Transverse colon (tissue), 4 donors: Measurements from ENCODE around the gene LRCH3.

Experiments used
- CTCF ChIP-seq, 5 experiments: fragments of 200-600 bp in 3 of 5; fragments of 450-650 bp in 2 of 5; sonication (generic) in 3 of 5; IDR thresholded peaks; 1 replicate in 2 of 5; 2 replicates in 3 of 5; pipeline ENCODE4 v1.5.1; 2016 to 2017; ENCODE audit warnings: antibody characterized with exemption in 5 of 5, inconsistent platforms in 3 of 5, mild to moderate bottlenecking in 2 of 5, moderate library complexity in 1 of 5
- POLR2A ChIP-seq: fragments of 450-650 bp; IDR thresholded peaks from one replicate; pipeline ENCODE4 v1.6.1; 2016; ENCODE audit warnings: antibody characterized with exemption, mild to moderate bottlenecking, moderate library complexity
- POLR2AphosphoS5 ChIP-seq, 3 donors: sonication (generic); formaldehyde crosslinking; IDR thresholded peaks; one replicate each; pipeline ENCODE4 v1.6.1; 2016; ENCODE audit warnings: antibody characterized with exemption in 3 of 3

- TF ChIP-seq CTCF (IDR thresholded peaks at IDR 0.05) (no peak), POLR2A (no peak), POLR2AphosphoS5 (IDR thresholded peaks at IDR 0.05) (no peak)
These were observed 86.8 kb downstream of the LRCH3 start for GRCh38 chr3:197877902-197878301.
